NB4 (cell line): Measurements from ENCODE around the gene SNTG2.

Source experiments
- DNase-seq: peaks from one replicate; pipeline ENCODE4 v3.0.0; 2010; ENCODE audit warnings: low read depth
- H3K4me3 ChIP-seq: one replicate; pipeline ENCODE4 v1.5.1; 2011; ENCODE audit warnings: mild to moderate bottlenecking, low read depth, low read length, moderate library complexity
- CTCF ChIP-seq: IDR thresholded peaks from one replicate; pipeline ENCODE4 v1.5.1; 2012; ENCODE audit warnings: low read depth, low read length
- MAX ChIP-seq: IDR thresholded peaks from 2 replicates; pipeline ENCODE4 v1.6.1; 2011; ENCODE audit warnings: low read depth, low read length
- MYC ChIP-seq: IDR thresholded peaks from 2 replicates; pipeline ENCODE4 v1.6.1; 2011; ENCODE audit warnings: low read depth, low read length
- POLR2A ChIP-seq: IDR thresholded peaks from 2 replicates; pipeline ENCODE4 v1.6.1; 2011; ENCODE audit warnings: mild to moderate bottlenecking; ENCODE audit not compliant: insufficient read length; ENCODE audit errors: extremely low read depth

SNTG2 gene

GRCh38 chr2:1253629-1254028 is 303.0 kb downstream of the SNTG2 start:
- TF ChIP-seq MYC (no peak), CTCF (no peak), MAX (no peak), POLR2A (no peak)
- no peak for DNase-seq
- no peak overlapping the region for H3K4me3 ChIP-seq

DNA sequence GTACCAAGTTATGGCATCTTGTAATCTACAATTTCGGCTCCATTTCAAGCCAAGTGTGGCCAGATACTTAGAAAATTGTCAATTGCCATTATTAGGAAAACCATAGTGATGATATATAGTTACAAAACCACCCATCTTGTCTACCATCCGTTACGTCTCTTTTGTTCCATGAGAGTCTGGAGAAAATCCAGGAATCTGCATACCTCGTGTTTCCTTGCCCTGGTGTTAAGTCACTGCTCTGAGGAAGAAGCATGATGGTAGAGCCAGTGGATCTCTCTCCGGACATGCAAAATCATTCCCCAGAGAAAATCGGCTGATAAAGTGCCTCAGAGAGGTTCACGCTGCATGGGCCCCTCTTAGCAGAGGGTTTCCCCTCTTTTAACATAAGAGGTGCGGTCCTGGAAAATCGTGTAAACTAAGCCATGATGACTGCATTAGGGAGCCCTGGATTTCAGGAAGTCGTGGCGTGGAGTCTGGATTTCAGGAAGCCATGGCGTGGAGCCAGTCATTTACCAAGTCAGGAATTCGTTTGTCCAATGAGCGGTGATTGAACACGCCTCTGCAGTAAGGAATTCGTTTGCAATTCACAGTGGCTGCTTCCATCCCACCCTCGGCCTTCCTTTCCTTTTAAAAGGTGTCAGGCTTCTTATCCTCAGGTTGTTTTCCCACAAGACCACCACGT is 304.2 kb downstream of the SNTG2 start:
- no peak for DNase-seq
- no peak overlapping the region for H3K4me3 ChIP-seq
- TF ChIP-seq POLR2A = no peak
- TF ChIP-seq CTCF = no peak
- no peak for TF ChIP-seq MYC
- no peak for TF ChIP-seq MAX

- DNase-seq = no peak
- H3K4me3 ChIP-seq = no peak overlapping the region
- TF ChIP-seq CTCF = no peak
- TF ChIP-seq MYC = no peak
- no peak for TF ChIP-seq POLR2A
- TF ChIP-seq MAX = no peak
Observed at GRCh38 chr2:1256632-1257324, 306.1 kb downstream of the SNTG2 start.

DNA sequence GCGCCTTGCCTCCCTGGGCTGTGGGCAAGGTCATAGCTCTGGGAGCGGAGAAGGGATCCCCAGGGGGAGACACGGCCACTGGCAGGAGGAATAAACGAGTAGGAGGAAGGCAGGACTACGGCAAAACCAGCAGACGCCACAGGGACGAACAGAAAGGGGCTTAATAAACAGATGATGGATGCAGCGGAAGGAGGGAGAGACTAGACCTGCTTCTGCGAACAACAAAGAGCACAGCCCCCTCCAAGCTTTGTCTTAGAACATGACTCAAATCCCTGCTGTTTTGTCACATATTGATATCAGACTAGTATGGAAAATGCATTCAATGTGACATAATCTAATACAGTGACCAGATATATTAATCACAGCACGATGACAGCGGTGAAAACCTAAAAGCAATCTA is 306.7 kb downstream of the SNTG2 start:
- TF ChIP-seq MYC (no peak), POLR2A (no peak), CTCF (no peak), MAX (no peak)
- no peak for DNase-seq
- no peak overlapping the region for H3K4me3 ChIP-seq

DNA sequence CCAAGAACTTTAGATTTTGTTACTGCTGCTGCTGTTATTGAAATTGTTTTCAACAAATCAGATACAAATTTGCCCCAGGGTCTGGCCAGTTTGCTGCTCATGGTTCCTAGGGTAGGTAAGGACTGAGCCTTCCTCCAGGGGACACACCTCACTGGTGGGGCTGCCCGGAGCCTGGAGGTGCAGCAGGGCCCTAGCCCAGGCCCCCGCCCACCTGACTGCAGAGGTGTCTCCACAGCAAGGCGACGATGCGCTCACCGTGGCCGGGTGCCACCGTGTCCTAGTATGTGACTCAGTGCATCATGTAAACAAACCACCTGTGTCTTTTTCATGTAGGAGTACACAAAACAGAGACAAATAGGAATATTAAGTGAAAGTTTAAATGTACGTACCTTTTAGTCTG is 309.1 kb downstream of the SNTG2 start:
- TF ChIP-seq MAX (no peak), MYC (no peak), POLR2A (no peak), CTCF (no peak)
- no peak overlapping the region for H3K4me3 ChIP-seq
- DNase-seq = no peak
